Left ventricle myocardium inferior (tissue), 1 donor: ENCODE measurements around the gene GJA4. TPM values are rescaled to one million over a fixed set of nuclear protein-coding genes. Genes with fewer than 3 reads are reported as not detected.

ENCODE experiments used
- DNase-seq: peaks from one replicate; pipeline ENCODE4 v3.0.0-alpha.2; 2020
- H3K27ac ChIP-seq: fragments of 200-600 bp; replicated peaks from 2 replicates; pipeline ENCODE4 v1.8.0; 2021
- H3K27me3 ChIP-seq: fragments of 200-600 bp; 2 replicates; pipeline ENCODE4 v1.8.0; 2021; ENCODE audit warnings: low read depth
- H3K36me3 ChIP-seq: fragments of 200-600 bp; 2 replicates; pipeline ENCODE4 v1.8.0; 2021
- H3K4me1 ChIP-seq: fragments of 200-600 bp; 2 replicates; pipeline ENCODE4 v1.8.0; 2021
- H3K4me3 ChIP-seq: fragments of 200-600 bp; 2 replicates; pipeline ENCODE4 v1.8.0; 2021; ENCODE audit warnings: mild to moderate bottlenecking, moderate library complexity
- H3K9me3 ChIP-seq: fragments of 200-600 bp; replicated peaks from 2 replicates; pipeline ENCODE4 v1.8.0; 2021
- CTCF ChIP-seq: fragments of 200-600 bp; IDR thresholded peaks from 2 replicates; pipeline ENCODE4 v1.8.0; 2021; ENCODE audit warnings: antibody characterized with exemption, mild to moderate bottlenecking, borderline replicate concordance
- intact Hi-C: fragments of 100-400 bp; cut with micrococcal nuclease; formaldehyde crosslinking; loops from one replicate; pipeline ENCODE4 v1.11.0; 2022
- total RNA-seq: library from RNA; stranded (reverse); fragmentation: NEBNext Ultra II Directional; extraction: Animal tissue kit (Norgen Biotek cat#: 25700); gene quantifications from one replicate; pipeline ENCODE4 v1.2.1, GENCODE V29; 2021
- donor health status: DM: no; HTN: yes; CAD: no; lungs with severe emphysema.

The GJA4 gene
- total RNA-seq, 1 donor from 2014 or later = 27.0 TPM

GRCh38 chr1:34746785-34747637, 45.8 kb upstream of the GJA4 start:
- Histone ChIP-seq H3K4me3 (no peak overlapping the region), H3K27ac (no peak overlapping the region), H3K9me3 (no peaks in the 10 kb centered on the region), H3K36me3 (no peaks in the 10 kb centered on the region), H3K4me1 (no peaks in the 10 kb centered on the region), H3K27me3 (peaks cover 56% of the 10 kb centered on the region)
- TF ChIP-seq CTCF = no peak
- intact Hi-C loops = no loop called here
- no peak for DNase-seq

GRCh38 chr1:34747638-34747941, 45.2 kb upstream of the GJA4 start:
- H3K36me3 ChIP-seq = no peaks in the 10 kb centered on the region
- intact Hi-C loops = no loop called here

GRCh38 chr1:34749992-34750391, 42.8 kb upstream of the GJA4 start:
- intact Hi-C loops = no loop called here

More at GRCh38 chr1:34747638-34747941, 45.2 kb upstream of the GJA4 start:
- H3K4me3 ChIP-seq = no peak overlapping the region
- no peaks in the 10 kb centered on the region for H3K4me1 ChIP-seq
- no peak overlapping the region for H3K27ac ChIP-seq
- no peak for TF ChIP-seq CTCF
- DNase-seq = no peak
- H3K9me3 ChIP-seq = no peaks in the 10 kb centered on the region
- peaks cover 55% of the 10 kb centered on the region for H3K27me3 ChIP-seq

GRCh38 chr1:34750610-34751009, 42.2 kb upstream of the GJA4 start:
- no peaks in the 10 kb centered on the region for H3K36me3 ChIP-seq
- H3K4me1 ChIP-seq = no peaks in the 10 kb centered on the region
- no peak for TF ChIP-seq CTCF
- intact Hi-C loops = no loop called here
- H3K27me3 ChIP-seq = peaks cover 64% of the 10 kb centered on the region
- no peak for DNase-seq
- no peak overlapping the region for H3K27ac ChIP-seq
- H3K9me3 ChIP-seq = no peaks in the 10 kb centered on the region
- no peak overlapping the region for H3K4me3 ChIP-seq

More at GRCh38 chr1:34749992-34750391, 42.8 kb upstream of the GJA4 start:
- H3K4me1 ChIP-seq = no peaks in the 10 kb centered on the region
- peaks cover 64% of the 10 kb centered on the region for H3K27me3 ChIP-seq
- no peak for DNase-seq
- H3K36me3 ChIP-seq = no peaks in the 10 kb centered on the region
- H3K9me3 ChIP-seq = no peaks in the 10 kb centered on the region
- TF ChIP-seq CTCF = no peak
- no peak overlapping the region for H3K27ac ChIP-seq
- H3K4me3 ChIP-seq = no peak overlapping the region

- no peaks in the 10 kb centered on the region for H3K4me1 ChIP-seq
- H3K4me3 ChIP-seq = no peak overlapping the region
- intact Hi-C loops = no loop called here
- H3K27ac ChIP-seq = no peak overlapping the region
- H3K27me3 ChIP-seq = peaks cover 62% of the 10 kb centered on the region
- TF ChIP-seq CTCF = no peak
- no peak for DNase-seq
- no peaks in the 10 kb centered on the region for H3K36me3 ChIP-seq
- H3K9me3 ChIP-seq = no peaks in the 10 kb centered on the region
These were observed 39.6 kb upstream of the GJA4 start for GRCh38 chr1:34753163-34753562.
